ACC112 (cell line): ENCODE data around the gene ENTPD2.

Experiments used
- H2AFZ ChIP-seq: fragments of 200-600 bp; sonication (generic); one replicate; pipeline ENCODE4 v1.6.0; 2017; ENCODE audit warnings: antibody characterized with exemption, low read length; ENCODE audit not compliant: unreplicated experiment
- H3K27ac ChIP-seq: fragments of 200-600 bp; sonication (generic); 2 replicates; pipeline ENCODE4 v1.5.1; 2014; ENCODE audit warnings: low read depth, mild to moderate bottlenecking, antibody characterized with exemption, low read length, moderate library complexity
- H3K27me3 ChIP-seq: fragments of 200-600 bp; sonication (generic); 2 replicates; pipeline ENCODE4 v1.6.1; 2014; ENCODE audit warnings: mild to moderate bottlenecking, antibody characterized with exemption, low read length, moderate library complexity, mixed read lengths; ENCODE audit not compliant: insufficient read depth
- H3K36me3 ChIP-seq: fragments of 200-600 bp; sonication (generic); 2 replicates; pipeline ENCODE4 v1.6.1; 2016; ENCODE audit warnings: mild to moderate bottlenecking, antibody characterized with exemption, low read length, moderate library complexity, mixed read lengths; ENCODE audit not compliant: insufficient read depth
- H3K4me1 ChIP-seq: fragments of 200-600 bp; sonication (generic); one replicate; pipeline ENCODE4 v1.6.1; 2016; ENCODE audit warnings: low read length, mixed read lengths; ENCODE audit not compliant: insufficient read depth, unreplicated experiment, control insufficient read depth
- H3K4me3 ChIP-seq: fragments of 200-600 bp; sonication (generic); 2 replicates; pipeline ENCODE4 v1.5.1; 2014; ENCODE audit warnings: mild to moderate bottlenecking, low read depth, low read length
- H3K79me2 ChIP-seq: fragments of 200-600 bp; sonication (generic); one replicate; pipeline ENCODE4 v1.6.0; 2016; ENCODE audit warnings: low read length; ENCODE audit not compliant: control insufficient read depth, unreplicated experiment, insufficient read depth

The ENTPD2 gene

DNA sequence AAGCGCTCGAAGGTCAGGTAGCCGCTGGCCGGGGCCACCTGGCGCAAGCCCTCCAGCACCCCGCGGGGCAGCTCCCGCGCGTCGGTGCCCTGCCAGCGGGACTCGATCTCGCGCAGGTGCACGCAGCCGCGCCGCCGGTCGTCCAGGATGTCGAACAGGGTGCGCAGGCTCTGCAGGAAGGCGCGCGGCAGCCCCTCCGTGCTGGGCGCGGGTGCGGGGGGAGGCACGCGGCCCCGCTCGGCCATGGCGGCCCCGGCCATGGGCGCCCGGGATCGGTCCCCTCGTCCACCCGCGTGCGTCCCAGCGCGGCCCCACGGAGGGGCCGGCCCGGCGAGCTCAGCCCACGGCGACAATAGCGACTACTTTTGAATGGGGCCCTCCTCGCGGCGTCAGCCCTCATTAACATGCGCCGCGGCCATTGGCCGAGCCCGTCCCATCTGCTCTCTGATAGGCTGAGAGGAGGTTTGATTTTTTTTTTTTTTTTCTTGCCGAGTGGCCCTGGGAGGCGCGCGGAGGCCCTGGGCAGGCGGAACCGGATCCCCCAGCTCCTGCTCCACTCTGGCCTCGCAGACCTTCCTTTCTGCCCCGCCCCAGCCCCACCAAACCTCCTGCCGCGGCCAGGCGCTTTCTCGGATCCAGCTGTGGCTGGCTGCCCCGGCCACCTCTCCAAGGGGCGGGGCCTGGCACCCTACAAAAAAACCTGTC, 16.5 kb upstream of the ENTPD2 start, which contains the start of gene SAPCD2:
Gene SAPCD2, minus strand, starts transcription at position 357 of the 705 bp plus-strand sequence. Its CDS starts 97 bp downstream, at position 260.
- H3K36me3 ChIP-seq = no peaks in the 10 kb centered on the region
- no peak within 1 kb of the TSS for H3K27ac ChIP-seq
- no peaks in the 10 kb centered on the region for H3K79me2 ChIP-seq
- peak within 1 kb of the TSS; percentile 79 for H3K4me3 ChIP-seq
- H2AFZ ChIP-seq = peak within 1 kb of the TSS; percentile 67
- H3K27me3 ChIP-seq = no peaks in the 10 kb centered on the region
- no peaks in the 10 kb centered on the region for H3K4me1 ChIP-seq

DNA sequence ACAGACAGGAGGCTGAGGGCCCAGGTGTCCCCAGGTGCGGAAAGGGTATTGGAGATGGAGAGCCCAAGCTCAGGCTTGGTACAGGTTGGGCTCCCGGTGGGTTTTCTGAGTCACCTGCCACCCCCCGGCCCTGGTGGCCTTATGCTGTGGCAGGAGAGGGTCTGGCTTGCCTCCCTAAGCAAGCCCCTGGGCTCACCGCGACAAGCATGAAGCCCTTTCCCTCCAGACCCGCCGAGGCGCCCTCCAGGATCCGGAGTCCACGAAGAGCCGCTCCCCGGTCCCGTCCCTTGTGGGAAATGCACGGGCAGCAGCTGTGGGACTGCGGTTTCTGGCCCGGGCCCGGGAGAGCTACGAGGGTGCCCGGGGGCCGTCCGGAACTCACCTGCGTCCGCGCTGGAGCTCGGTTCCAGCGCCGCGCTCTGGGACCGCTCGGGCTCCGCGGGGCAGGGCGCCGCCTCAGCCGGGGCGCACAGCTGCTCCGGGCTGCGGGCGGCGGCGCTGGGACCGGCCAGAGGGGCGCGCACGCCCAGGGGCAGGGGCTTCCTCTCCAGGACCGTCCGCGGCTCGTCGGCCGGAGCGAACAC, 15.7 kb upstream of the ENTPD2 start:
- Histone ChIP-seq H3K4me3 (peak overlapping the region; percentile 79), H3K79me2 (no peaks in the 10 kb centered on the region), H3K36me3 (no peaks in the 10 kb centered on the region), H3K27ac (no peak overlapping the region), H3K4me1 (no peaks in the 10 kb centered on the region), H3K27me3 (no peaks in the 10 kb centered on the region), H2AFZ (no peak overlapping the region)

DNA sequence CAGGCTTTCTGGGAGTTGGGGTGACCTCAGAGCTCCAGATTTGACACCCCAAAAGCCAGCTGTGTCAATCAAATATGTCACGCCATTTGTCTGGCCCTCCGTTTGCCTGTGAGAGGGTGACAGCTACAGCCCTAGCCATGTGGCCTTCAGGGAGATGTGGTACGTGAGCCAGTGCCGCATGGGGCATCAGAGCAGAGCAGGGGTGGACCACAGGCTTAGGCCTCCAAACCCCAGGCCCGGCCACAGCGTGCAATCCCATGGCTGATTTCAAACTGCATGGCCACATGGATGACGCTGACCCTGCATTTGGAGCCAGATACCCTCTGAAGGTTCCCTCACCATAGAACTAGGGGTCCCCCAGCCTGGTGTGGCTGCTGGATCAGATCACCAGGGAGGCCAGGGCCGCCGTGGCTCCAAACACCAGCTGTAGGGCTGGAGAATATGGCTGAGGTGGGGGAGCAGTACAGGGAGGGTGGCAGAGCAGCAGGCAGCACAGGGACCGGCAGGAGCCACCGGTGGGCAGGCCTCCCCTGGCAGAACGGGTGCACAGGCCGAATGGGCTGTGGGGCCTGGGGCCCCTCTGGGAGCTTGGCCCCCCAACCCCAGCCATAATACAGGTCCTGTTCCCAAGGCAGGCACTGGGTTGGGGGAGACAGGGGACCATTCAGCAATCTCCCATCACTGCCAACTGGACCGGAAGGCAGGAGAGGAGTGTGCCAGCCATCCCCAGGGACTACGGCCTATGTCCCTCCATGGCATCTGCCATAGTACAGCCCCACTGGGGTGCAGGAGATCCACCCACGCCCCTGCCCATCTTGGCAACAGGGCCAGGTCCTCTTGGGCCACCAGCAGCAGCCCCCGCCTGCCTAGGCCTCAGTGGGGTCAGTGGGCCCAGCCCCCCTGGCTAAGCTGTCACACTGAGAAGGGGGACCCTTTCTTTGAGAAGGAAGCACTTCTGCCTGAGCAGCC, 15.0 kb upstream of the ENTPD2 start:
- H3K27ac ChIP-seq = no peak overlapping the region
- no peaks in the 10 kb centered on the region for H3K4me1 ChIP-seq
- H2AFZ ChIP-seq = no peak overlapping the region
- no peaks in the 10 kb centered on the region for H3K27me3 ChIP-seq
- no peak overlapping the region for H3K4me3 ChIP-seq
- H3K79me2 ChIP-seq = no peaks in the 10 kb centered on the region
- H3K36me3 ChIP-seq = no peaks in the 10 kb centered on the region

DNA sequence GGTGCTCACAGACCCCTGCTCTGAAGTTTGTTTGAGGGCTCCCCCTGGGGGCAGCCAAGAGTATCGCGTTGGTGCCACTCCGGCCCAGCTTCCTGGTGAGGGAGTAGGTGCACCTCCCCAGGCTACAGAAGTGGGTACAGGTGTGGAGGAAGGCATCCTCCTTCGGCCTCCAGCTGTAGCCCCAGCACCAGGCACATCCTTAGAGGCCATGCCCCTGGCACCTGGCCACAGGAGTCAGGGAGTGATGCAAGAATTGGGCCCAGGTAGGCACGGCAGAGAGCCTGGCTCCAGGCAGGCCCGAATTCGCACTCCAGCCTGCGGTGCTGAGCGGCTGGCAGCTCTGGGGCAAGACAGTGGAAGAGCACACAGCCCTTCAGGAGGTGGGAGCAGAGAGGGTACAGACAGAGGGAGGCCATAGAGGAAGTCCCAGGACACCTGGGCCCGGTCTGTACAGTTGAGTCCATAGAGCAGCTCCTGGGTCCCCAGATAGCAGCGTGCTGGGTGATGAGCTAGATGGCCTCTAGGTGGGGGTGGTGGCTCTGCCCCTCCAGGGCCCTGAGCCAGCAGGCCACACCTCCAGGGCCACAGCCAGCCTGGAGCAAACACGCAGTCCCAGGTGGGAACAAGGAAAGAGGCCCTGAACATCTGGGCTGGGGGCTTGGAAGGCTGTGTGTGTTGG, 14.1 kb upstream of the ENTPD2 start:
- H2AFZ ChIP-seq = no peak overlapping the region
- no peaks in the 10 kb centered on the region for H3K4me1 ChIP-seq
- H3K4me3 ChIP-seq = no peak overlapping the region
- no peak overlapping the region for H3K27ac ChIP-seq
- no peaks in the 10 kb centered on the region for H3K27me3 ChIP-seq
- H3K79me2 ChIP-seq = no peaks in the 10 kb centered on the region
- H3K36me3 ChIP-seq = no peaks in the 10 kb centered on the region

DNA sequence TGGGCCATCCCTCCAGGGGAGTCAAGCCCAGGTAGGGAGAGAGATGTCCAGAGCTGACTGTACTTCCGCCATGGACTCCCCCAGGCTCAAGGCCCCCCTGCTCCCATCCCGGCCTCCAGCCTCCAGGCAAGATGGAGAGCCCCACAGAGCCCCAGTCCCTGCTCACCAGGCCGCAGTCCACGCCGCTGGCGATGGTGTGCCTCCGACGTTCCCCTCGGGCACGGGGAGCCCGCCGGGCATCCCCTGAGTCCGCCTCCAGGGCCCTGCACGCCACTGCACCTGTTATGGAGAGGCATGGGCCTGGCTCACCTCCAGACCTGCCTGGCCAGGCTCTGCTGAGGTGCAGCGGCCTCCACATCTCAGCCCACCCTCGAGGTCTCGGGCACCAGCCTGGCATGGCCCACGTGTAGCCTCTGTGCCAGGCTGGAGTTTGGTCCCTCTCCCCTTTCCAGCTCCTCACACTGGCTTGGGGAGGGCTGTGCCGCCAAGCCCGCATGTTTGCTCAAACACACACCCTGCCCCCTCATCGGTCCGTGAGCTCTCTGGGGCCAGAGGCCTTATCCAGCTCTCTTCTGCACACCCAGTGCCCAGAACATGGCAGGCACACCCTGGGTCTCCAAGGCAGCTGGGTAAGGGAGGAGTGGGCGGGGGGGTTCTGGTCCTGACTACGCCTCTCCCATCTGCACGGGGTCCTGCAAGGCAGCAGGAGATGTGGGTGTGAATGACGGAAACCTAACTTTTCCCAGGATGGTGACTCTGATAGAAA, 12.4 kb upstream of the ENTPD2 start:
- Histone ChIP-seq H3K79me2 (no peaks in the 10 kb centered on the region), H3K4me3 (no peak overlapping the region)

DNA sequence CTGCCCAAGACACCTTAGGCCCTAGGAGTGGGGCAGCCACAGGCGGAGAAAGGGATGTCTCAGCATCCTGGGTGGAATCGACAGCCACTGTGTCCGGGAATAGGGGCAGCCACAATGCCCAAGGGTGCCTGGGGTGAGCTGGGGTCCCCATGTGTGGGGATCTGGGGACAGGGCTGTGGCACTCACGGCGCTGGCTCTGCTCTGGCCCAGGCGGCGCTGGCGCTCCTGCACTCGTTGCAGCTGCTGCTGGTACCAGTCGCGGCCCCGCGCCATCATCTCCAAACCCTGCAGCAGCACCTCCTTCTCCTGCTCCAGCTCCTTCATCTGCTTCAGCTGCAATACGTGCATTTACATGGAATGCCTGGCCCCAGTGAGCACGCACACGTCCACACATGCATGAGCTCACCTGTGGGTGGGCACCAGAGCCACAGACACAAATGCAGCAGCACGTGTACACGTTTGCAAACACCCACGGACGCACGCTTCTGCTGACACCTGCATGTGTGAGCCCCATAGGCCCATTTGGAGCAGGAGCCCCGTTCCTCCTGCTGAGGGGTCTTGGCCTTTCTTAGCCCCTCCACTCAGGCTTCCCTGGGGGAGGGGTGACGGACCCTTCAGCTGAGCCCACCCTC, 11.6 kb upstream of the ENTPD2 start:
- Histone ChIP-seq H3K36me3 (no peaks in the 10 kb centered on the region), H3K27ac (no peak overlapping the region), H3K4me3 (no peak overlapping the region), H3K4me1 (no peaks in the 10 kb centered on the region), H3K79me2 (no peaks in the 10 kb centered on the region), H3K27me3 (no peaks in the 10 kb centered on the region), H2AFZ (no peak overlapping the region)

More for the DNA sequence above, 12.4 kb upstream of the ENTPD2 start:
- Histone ChIP-seq H3K27me3 (no peaks in the 10 kb centered on the region), H3K36me3 (no peaks in the 10 kb centered on the region), H3K4me1 (no peaks in the 10 kb centered on the region), H2AFZ (no peak overlapping the region), H3K27ac (no peak overlapping the region)

DNA sequence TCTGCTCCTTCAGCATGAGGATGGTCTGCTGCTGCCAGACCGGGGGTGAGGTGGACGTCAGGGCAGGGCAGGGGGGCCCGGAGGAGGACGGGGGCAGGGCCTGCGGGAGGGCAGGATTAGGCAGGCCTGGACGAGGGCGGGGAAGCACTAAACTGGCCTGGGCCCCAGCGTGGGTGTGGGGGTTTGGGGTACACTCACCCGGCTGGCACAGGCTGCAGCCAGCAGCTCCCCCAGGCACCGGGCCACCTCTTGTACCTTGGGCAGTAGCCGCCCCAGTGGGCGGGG, 11.0 kb upstream of the ENTPD2 start:
- Histone ChIP-seq H3K27me3 (no peaks in the 10 kb centered on the region), H3K4me1 (no peaks in the 10 kb centered on the region), H3K4me3 (no peak overlapping the region), H3K27ac (no peak overlapping the region), H3K79me2 (no peaks in the 10 kb centered on the region), H3K36me3 (no peaks in the 10 kb centered on the region), H2AFZ (no peak overlapping the region)

DNA sequence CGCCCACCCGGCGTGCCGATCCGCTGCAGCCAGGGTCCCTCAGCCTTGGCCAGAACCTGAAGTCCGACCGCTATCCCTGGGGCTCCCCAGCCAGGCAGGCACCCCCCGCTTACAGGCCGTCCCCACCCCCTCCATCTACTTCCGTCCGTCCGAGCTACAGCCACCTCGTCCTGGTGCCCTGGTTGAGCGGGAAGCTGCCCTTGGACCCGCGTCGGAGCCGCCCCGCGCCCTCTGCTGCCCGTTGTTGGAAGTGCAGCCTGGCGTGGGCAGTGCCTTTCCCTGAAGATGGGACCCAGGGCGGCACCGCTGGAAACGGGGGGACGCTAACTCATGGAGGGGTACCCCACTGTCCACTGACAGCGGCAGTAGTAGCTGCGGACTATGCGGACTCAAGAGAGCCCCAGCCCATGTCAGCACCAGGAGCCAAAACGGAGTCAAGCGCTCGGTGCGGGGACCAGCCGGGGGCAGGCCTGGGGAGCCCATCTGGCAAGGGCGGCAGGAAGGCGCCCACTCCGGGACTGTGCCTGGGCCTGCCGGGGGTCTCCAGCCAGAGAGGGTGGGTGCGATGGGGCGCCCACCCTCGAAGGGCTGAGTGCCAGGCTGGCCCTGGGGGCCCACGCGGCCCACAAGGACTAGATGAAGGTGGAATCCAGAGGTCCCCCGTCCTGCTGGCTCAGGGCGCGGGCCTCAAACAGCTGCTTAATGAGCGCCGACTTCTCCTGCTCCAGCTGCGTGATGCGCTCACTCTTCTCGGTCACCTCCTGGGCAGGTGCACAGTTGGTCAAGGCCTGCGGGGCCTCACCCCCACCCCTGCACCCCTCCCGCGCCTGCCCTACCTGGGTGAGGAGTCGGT, 10.4 kb upstream of the ENTPD2 start:
- H2AFZ ChIP-seq = no peak overlapping the region
- no peaks in the 10 kb centered on the region for H3K27me3 ChIP-seq
- no peak overlapping the region for H3K27ac ChIP-seq
- H3K4me3 ChIP-seq = no peak overlapping the region
- H3K36me3 ChIP-seq = no peaks in the 10 kb centered on the region
- no peaks in the 10 kb centered on the region for H3K4me1 ChIP-seq
- no peaks in the 10 kb centered on the region for H3K79me2 ChIP-seq

DNA sequence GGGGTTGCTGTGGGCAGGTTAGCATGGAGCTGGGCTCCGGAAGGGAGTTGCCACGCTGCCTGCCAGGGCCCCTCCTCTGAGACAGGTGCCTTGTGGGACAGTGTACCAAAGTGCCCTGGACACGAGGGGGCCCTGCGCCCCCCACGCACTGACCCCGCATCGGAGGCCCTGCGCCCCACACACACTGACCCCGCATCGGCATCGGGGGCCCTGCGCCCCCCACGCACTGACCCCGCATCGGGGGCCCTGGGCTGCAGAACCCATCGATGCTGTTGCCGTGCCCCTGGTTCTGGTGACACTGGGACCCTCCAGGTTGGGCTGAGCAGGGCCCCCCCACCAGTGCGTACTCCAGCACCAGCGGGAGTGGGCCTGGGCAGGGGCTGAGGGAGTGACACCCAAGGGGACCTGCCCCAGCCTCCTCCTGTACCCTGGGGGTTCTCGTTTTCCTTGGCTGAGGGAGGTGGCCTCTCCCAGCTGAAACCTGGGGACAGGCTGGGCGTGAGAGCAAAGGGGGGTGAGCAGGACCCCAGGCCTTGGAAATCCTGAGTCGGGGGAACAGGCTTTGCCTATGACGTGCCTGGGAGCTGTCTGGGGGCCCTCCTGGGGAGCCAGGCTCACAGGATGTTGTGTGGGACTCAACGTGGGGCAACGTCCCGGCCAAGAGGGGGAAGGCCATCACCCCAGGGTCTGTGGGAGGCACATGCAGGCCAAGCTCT, 9.6 kb upstream of the ENTPD2 start:
- Histone ChIP-seq H3K36me3 (no peaks in the 10 kb centered on the region), H3K27ac (no peak overlapping the region), H3K27me3 (no peaks in the 10 kb centered on the region), H3K4me1 (no peaks in the 10 kb centered on the region), H2AFZ (no peak overlapping the region), H3K79me2 (no peaks in the 10 kb centered on the region), H3K4me3 (no peak overlapping the region)
